GM12865 (cell line): ENCODE results near the gene THRB.

Source experiments
- DNase-seq: peaks from one replicate; pipeline ENCODE4 v3.0.0; 2010; ENCODE audit warnings: low read depth
- H3K4me3 ChIP-seq: 2 replicates; pipeline ENCODE4 v1.5.1; 2011; ENCODE audit warnings: mild to moderate bottlenecking, low read depth, low read length, control low read depth
- CTCF ChIP-seq: IDR thresholded peaks from 2 replicates; pipeline ENCODE4 v1.5.1; 2011; ENCODE audit warnings: low read length, control low read depth, low read depth, inconsistent platforms; ENCODE audit not compliant: insufficient read depth; ENCODE audit errors: missing control alignments

The THRB gene

DNA sequence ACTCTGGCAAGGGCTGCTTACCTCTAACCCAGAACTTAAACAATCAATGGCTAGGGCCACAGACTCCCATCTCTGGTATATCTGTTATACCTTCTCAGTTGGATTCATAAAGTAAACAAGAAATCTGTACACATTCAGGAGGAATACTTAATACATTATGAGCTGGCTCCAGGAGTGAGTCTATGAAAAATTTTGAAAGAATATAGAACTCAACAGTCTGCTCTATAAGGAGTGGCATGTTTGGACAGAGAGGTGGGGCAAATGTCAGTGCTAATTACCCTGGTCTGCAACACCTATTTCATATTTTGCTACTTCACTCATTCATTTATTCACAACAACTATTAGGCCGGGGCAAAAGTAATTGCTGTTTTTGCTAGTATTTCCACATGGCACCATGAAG, 245.1 kb downstream of the THRB start:
- DNase-seq: no peak
- TF ChIP-seq CTCF: no peak
- no peak overlapping the region for H3K4me3 ChIP-seq

- no peak for DNase-seq
- no peak for TF ChIP-seq CTCF
- H3K4me3 ChIP-seq: no peak overlapping the region
These were observed 249.6 kb downstream of the THRB start for GRCh38 chr3:24245056-24245455.

DNA sequence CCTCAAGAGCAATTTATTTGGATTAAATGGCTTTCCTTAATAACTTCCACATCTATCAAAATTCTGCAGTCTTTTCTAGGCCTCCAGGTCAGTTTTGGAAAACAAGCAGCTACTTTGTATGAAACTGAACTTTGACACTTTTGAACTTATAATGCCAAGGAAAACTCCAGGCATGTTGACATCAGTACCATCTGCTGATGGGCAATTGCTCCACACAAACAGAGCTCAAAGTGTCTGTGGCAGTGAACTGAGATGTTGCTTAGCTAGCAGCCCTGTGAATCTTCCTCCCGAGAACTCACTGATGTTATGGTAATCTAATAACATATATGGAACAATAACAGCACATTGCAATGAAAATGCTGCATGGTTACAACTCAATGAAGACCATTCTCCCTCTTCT, 250.2 kb downstream of the THRB start:
- DNase-seq: no peak
- H3K4me3 ChIP-seq: no peak overlapping the region
- TF ChIP-seq CTCF: no peak

- no peak for DNase-seq
These were observed 252.5 kb downstream of the THRB start for GRCh38 chr3:24242012-24242698.

DNA sequence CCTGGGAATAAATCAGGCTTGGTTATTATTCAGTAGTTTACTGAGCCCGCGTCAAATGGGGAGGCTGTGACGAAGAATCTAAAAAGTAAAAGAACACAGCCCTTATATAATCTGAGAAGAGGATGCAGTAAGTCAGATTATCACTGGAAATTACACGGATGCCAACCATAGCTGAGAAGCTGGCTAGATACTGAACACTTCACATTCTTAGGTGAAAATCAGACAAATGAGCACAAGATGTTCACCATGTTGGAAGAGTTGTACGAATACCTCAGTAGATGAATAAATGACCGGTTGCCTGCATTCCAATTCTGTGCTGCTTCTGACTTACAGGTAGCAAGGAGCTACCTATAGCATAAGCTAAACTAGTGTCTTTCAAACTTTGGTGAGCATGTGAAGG, 254.3 kb downstream of the THRB start:
- H3K4me3 ChIP-seq: no peak overlapping the region
- TF ChIP-seq CTCF: no peak
- DNase-seq: no peak

More at GRCh38 chr3:24242012-24242698, 252.5 kb downstream of the THRB start:
- TF ChIP-seq CTCF: no peak
- H3K4me3 ChIP-seq: no peak overlapping the region

- peak; percentile 79 for TF ChIP-seq CTCF
- DNase-seq: peak; percentile 80
- no peak overlapping the region for H3K4me3 ChIP-seq
These were observed 256.5 kb downstream of the THRB start for GRCh38 chr3:24237971-24238706.
